ENCODE results near the gene ASTN2.
"Not testable (repeated sequence)": the region's sequence is repeated elsewhere in the genome, so short reads cannot be mapped to it uniquely, and the experiment has no call there.

Gene ASTN2

GRCh38 chr9:116692616-116693015 lies 722.2 kb downstream of the ASTN2 start:
- no peak overlapping the region for H3K9ac ChIP-seq (ENCODE audit: low read length)
- no peak overlapping the region for H3K4me3 ChIP-seq (ENCODE audit: low read depth in 1 of 2, low read length in 2 of 2)
- H3K36me3 ChIP-seq (ENCODE audit: insufficient read depth, low read length) = peaks cover 3% of the 10 kb centered on the region
- no peak overlapping the region for H3K27ac ChIP-seq (ENCODE audit: low read depth, low read length)
- H3K4me1 ChIP-seq (ENCODE audit: insufficient read depth, low read length) = peaks cover 41% of the 10 kb centered on the region
- no peaks in the 10 kb centered on the region for H3K9me3 ChIP-seq (ENCODE audit: low read length)
- H3K27me3 ChIP-seq (ENCODE audit: control insufficient read depth in 1 of 2, insufficient read depth in 2 of 2, low read length in 2 of 2) = no peaks in the 10 kb centered on the region

DNA sequence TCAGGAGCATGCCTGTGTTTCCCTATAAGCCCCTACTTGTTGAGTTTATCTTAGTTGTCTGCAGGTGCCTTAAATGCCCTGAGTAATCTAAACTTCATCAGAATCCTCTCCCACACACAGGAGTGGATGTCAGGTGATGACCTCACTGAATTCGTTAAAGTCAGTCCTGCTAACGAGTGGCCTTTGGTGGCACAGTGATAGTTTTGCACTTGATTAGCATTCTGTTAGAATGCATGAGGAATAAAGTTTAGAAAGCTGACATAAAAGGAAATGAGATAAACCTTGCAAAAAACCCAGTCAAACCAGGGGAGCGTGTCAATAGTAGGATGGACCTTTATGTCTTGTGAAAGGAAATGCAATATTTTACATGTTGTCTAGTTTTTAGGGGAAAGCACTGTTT lies 723.2 kb downstream of the ASTN2 start:
- no peak overlapping the region for H3K9ac ChIP-seq (ENCODE audit: low read length)
- peaks cover 43% of the 10 kb centered on the region for H3K4me1 ChIP-seq (ENCODE audit: insufficient read depth, low read length)
- no peak overlapping the region for H3K4me3 ChIP-seq (ENCODE audit: low read depth in 1 of 2, low read length in 2 of 2)
- no peaks in the 10 kb centered on the region for H3K36me3 ChIP-seq (ENCODE audit: insufficient read depth, low read length)
- H3K27ac ChIP-seq (ENCODE audit: low read depth, low read length) = no peak overlapping the region
- no peaks in the 10 kb centered on the region for H3K27me3 ChIP-seq (ENCODE audit: control insufficient read depth in 1 of 2, insufficient read depth in 2 of 2, low read length in 2 of 2)
- no peaks in the 10 kb centered on the region for H3K9me3 ChIP-seq (ENCODE audit: low read length)

DNA sequence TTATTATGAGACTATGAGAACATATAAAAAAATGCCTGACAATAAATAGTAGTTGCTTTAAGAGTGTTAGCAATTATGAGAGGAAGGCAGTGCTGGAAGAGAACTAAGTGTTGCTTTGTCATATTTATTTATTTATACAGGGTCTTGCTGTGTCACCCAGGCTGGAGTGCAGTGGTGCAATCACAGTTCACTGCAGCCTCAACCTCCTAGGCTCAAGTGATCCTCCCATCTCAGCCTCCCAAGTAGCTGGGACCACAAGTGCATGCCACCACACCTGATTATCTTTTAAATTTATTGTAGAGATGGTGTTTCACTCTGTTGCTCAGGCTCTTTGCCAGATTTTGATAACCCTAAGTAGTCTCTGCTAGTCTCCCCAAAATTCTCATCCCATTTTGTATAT lies 724.1 kb downstream of the ASTN2 start:
- not testable (repeated sequence) for H3K9me3 ChIP-seq (ENCODE audit: low read length); H3K27me3 ChIP-seq (ENCODE audit: control insufficient read depth in 1 of 2, insufficient read depth in 2 of 2, low read length in 2 of 2); H3K9ac ChIP-seq (ENCODE audit: low read length); H3K36me3 ChIP-seq (ENCODE audit: insufficient read depth, low read length); H3K4me3 ChIP-seq (ENCODE audit: low read depth in 1 of 2, low read length in 2 of 2); H3K27ac ChIP-seq (ENCODE audit: low read depth, low read length)
- peaks cover 49% of the 10 kb centered on the region for H3K4me1 ChIP-seq (ENCODE audit: insufficient read depth, low read length)

DNA sequence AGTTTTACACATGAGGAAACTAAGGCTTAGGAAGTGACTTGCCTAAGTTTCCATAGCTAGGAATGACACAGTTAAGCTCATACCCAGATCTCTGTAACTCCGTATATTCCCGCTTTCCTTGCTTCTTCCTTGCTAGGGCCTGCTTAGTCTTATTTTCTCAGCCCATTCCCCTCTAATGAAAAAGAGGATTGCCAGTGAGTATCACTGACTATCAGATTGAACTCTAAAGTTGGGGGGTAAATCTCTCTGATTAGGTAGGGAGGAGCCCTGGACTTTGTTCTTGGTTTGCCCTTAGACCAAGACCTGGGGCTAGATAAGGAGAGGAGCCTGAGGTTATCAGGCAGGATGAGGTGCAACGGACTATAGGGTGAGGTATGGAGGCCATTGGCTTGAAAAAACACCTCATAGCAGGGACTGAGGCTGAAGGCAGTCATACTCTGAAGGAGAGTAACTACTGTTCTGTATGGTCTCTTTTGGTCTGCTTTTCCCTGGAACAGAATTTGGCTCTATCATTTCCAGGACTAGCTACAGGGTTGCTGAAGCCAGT lies 725.3 kb downstream of the ASTN2 start:
- H3K4me1 ChIP-seq (ENCODE audit: insufficient read depth, low read length) = peaks cover 46% of the 10 kb centered on the region
- no peak overlapping the region for H3K4me3 ChIP-seq (ENCODE audit: low read depth in 1 of 2, low read length in 2 of 2)

GRCh38 chr9:116688806-116689485 lies 725.9 kb downstream of the ASTN2 start:
- Histone ChIP-seq H3K9ac (ENCODE audit: low read length) (no peak overlapping the region), H3K9me3 (ENCODE audit: low read length) (no peaks in the 10 kb centered on the region), H3K4me1 (ENCODE audit: insufficient read depth, low read length) (peaks cover 46% of the 10 kb centered on the region), H3K27me3 (ENCODE audit: control insufficient read depth in 1 of 2, insufficient read depth in 2 of 2, low read length in 2 of 2) (no peaks in the 10 kb centered on the region), H3K4me3 (ENCODE audit: low read depth in 1 of 2, low read length in 2 of 2) (no peak overlapping the region), H3K36me3 (ENCODE audit: insufficient read depth, low read length) (no peaks in the 10 kb centered on the region), H3K27ac (ENCODE audit: low read depth, low read length) (no peak overlapping the region)

More for the DNA sequence above, 725.3 kb downstream of the ASTN2 start:
- Histone ChIP-seq H3K36me3 (ENCODE audit: insufficient read depth, low read length) (no peaks in the 10 kb centered on the region), H3K27me3 (ENCODE audit: control insufficient read depth in 1 of 2, insufficient read depth in 2 of 2, low read length in 2 of 2) (no peaks in the 10 kb centered on the region), H3K9me3 (ENCODE audit: low read length) (no peaks in the 10 kb centered on the region), H3K27ac (ENCODE audit: low read depth, low read length) (no peak overlapping the region), H3K9ac (ENCODE audit: low read length) (no peak overlapping the region)

DNA sequence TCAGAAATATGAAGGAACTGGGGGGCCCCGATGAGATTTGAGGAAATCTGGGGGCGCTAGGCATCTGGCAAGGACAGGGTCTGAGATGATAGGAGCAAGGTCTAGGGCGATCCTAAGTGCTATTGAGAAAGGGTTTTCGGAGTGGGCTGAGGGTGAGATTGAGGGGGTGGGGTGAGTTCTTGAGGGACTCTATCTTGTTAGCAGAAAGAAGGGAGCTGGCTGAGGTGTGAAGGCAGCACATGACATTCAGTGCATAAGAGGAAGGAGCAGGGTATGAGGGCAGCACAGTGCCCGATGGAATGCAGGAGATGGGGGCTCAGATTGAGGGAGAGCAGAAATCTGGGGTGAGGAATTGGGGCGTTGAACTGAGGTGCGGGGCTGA lies 727.1 kb downstream of the ASTN2 start:
- H3K9ac ChIP-seq (ENCODE audit: low read length) = peak overlapping the region; percentile 66
- peak overlapping the region; percentile 75 to 88 for H3K4me3 ChIP-seq (ENCODE audit: low read depth in 1 of 2, low read length in 2 of 2)
- peaks cover 38% of the 10 kb centered on the region for H3K4me1 ChIP-seq (ENCODE audit: insufficient read depth, low read length)
- H3K27ac ChIP-seq (ENCODE audit: low read depth, low read length) = no peak overlapping the region
- H3K36me3 ChIP-seq (ENCODE audit: insufficient read depth, low read length) = no peaks in the 10 kb centered on the region
- H3K9me3 ChIP-seq (ENCODE audit: low read length) = no peaks in the 10 kb centered on the region
- no peaks in the 10 kb centered on the region for H3K27me3 ChIP-seq (ENCODE audit: control insufficient read depth in 1 of 2, insufficient read depth in 2 of 2, low read length in 2 of 2)

DNA sequence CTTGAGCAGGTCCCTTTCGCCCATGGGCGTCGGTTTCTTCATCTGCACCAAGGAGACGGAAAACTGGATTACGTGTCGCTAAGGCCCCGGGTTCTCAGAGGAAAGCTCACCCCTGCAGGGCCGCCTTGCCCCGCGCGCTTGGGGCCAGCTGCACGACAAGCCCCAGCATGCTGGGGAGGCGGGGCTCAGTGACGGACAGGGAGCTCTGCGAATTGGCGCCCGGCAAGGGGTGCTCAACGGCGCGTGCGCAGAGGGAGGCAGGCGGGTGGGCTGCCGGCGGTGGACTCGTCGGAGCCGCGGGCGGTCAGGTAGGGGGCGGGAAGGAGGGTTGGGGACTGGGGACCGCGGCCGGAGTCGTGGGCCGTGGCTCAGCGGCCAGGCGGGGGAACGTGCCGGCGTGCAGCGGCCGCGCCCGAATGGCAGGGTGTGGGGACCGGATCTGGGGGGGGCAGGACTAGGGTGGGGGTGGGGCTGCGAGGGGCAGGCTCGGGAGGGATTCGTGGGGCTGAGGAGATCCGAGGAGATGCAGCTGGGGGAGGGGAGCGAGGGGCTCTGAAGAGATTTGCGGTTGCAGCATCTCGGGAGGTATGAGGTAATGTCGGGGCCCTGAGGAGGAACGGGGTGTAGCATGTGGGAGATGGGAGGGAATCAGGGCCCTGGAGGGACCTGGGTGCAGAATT lies 727.6 kb downstream of the ASTN2 start, which contains the start of gene TRIM32:
TRIM32 (plus strand) TSS at position 232 of the 680 bp plus-strand sequence. CDS start 10,438 bp downstream, outside the sequence.
- H3K36me3 ChIP-seq (ENCODE audit: insufficient read depth, low read length) = no peaks in the 10 kb centered on the region
- no peaks in the 10 kb centered on the region for H3K9me3 ChIP-seq (ENCODE audit: low read length)
- H3K4me1 ChIP-seq (ENCODE audit: insufficient read depth, low read length) = peaks cover 34% of the 10 kb centered on the region

DNA sequence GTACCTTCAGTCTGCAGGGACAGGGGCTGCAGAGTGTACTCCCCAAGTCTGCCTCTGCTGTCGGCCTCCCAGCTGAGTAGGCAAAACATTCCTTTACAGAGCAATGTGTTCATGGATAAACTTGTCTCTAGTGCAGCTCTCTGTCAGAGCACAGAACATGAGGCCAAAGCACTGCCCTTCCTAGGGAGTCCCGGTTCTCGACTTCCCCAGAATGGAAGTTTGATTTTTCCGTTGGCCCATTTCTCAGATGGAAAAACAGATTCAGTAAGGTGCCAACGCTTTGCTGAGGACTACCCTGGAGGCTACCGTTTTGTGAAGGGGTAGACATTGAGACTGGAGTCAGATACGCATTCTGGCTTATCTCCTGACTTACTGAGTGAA lies 728.2 kb downstream of the ASTN2 start:
- Histone ChIP-seq H3K27ac (ENCODE audit: low read depth, low read length) (peak overlapping the region; percentile 76), H3K27me3 (ENCODE audit: control insufficient read depth in 1 of 2, insufficient read depth in 2 of 2, low read length in 2 of 2) (no peaks in the 10 kb centered on the region), H3K36me3 (ENCODE audit: insufficient read depth, low read length) (no peaks in the 10 kb centered on the region), H3K9me3 (ENCODE audit: low read length) (no peaks in the 10 kb centered on the region), H3K4me3 (ENCODE audit: low read depth in 1 of 2, low read length in 2 of 2) (peak overlapping the region; percentile 75 to 89), H3K4me1 (ENCODE audit: insufficient read depth, low read length) (peaks cover 34% of the 10 kb centered on the region), H3K9ac (ENCODE audit: low read length) (no peak overlapping the region)

More for the DNA sequence above, 727.6 kb downstream of the ASTN2 start, which contains the start of gene TRIM32:
- peak within 1 kb of the TSS; percentile 75 to 89 for H3K4me3 ChIP-seq (ENCODE audit: low read depth in 1 of 2, low read length in 2 of 2)
- peak within 1 kb of the TSS; percentile 66 for H3K9ac ChIP-seq (ENCODE audit: low read length)
- H3K27me3 ChIP-seq (ENCODE audit: control insufficient read depth in 1 of 2, insufficient read depth in 2 of 2, low read length in 2 of 2) = no peaks in the 10 kb centered on the region
- peak within 1 kb of the TSS; percentile 76 for H3K27ac ChIP-seq (ENCODE audit: low read depth, low read length)

GRCh38 chr9:116686135-116686534 lies 728.7 kb downstream of the ASTN2 start:
- Histone ChIP-seq H3K27me3 (ENCODE audit: control insufficient read depth in 1 of 2, insufficient read depth in 2 of 2, low read length in 2 of 2) (no peaks in the 10 kb centered on the region), H3K4me3 (ENCODE audit: low read depth in 1 of 2, low read length in 2 of 2) (peak overlapping the region; percentile 75 to 89), H3K36me3 (ENCODE audit: insufficient read depth, low read length) (no peaks in the 10 kb centered on the region), H3K4me1 (ENCODE audit: insufficient read depth, low read length) (peaks cover 34% of the 10 kb centered on the region), H3K9me3 (ENCODE audit: low read length) (no peaks in the 10 kb centered on the region), H3K27ac (ENCODE audit: low read depth, low read length) (no peak overlapping the region), H3K9ac (ENCODE audit: low read length) (no peak overlapping the region)

DNA sequence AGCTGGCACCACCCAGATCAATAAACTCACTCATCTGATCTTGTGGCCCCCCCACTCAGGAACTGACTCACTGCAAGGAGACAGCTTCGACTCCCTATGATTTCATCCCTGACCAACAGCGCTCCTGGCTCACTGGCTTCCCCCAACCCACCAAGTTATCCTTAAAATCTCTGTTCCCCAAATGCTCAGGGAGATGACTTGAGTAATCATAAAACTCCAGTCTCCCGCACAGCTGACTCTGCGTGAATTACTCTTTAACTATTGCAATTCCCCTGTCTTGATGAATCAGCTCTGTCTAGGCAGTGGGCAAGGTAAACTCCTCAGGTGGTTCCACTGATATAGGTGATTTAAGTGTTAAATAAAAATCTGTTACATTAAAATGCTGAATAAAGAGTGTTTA lies 729.7 kb downstream of the ASTN2 start:
- Histone ChIP-seq H3K4me3 (ENCODE audit: low read depth in 1 of 2, low read length in 2 of 2) (no peak overlapping the region), H3K27me3 (ENCODE audit: control insufficient read depth in 1 of 2, insufficient read depth in 2 of 2, low read length in 2 of 2) (no peaks in the 10 kb centered on the region), H3K9me3 (ENCODE audit: low read length) (no peaks in the 10 kb centered on the region), H3K27ac (ENCODE audit: low read depth, low read length) (no peak overlapping the region), H3K4me1 (ENCODE audit: insufficient read depth, low read length) (peaks cover 34% of the 10 kb centered on the region), H3K9ac (ENCODE audit: low read length) (no peak overlapping the region), H3K36me3 (ENCODE audit: insufficient read depth, low read length) (no peaks in the 10 kb centered on the region)

GRCh38 chr9:116683535-116683934 lies 731.3 kb downstream of the ASTN2 start:
- Histone ChIP-seq H3K9ac (ENCODE audit: low read length) (no peak overlapping the region), H3K9me3 (ENCODE audit: low read length) (no peaks in the 10 kb centered on the region), H3K4me3 (ENCODE audit: low read depth in 1 of 2, low read length in 2 of 2) (no peak overlapping the region), H3K4me1 (ENCODE audit: insufficient read depth, low read length) (peaks cover 18% of the 10 kb centered on the region), H3K36me3 (ENCODE audit: insufficient read depth, low read length) (no peaks in the 10 kb centered on the region), H3K27ac (ENCODE audit: low read depth, low read length) (no peak overlapping the region), H3K27me3 (ENCODE audit: control insufficient read depth in 1 of 2, insufficient read depth in 2 of 2, low read length in 2 of 2) (no peaks in the 10 kb centered on the region)

Data from muscle layer of colon (tissue), 2 donors.